K562 (cell line): ENCODE data around the gene FRMPD3. TPM values are rescaled to one million over a fixed set of nuclear protein-coding genes. Genes with fewer than 3 reads are reported as not detected.

ENCODE experiments used
- ATAC-seq: fragments of 200-7000 bp; cut with Tn5 transposase; 3 replicates; pipeline ENCODE4 v1.9.1; 2020; ENCODE audit warnings: moderate library complexity
- BruUV-seq: library from RNA; stranded (reverse); fragments of 400-500 nt; replicated peaks from 2 replicates; lab custom pipeline; 2021; lab: Mats Ljungman, UMichigan
- CTCF ChIA-PET: fragments of 300-600 bp; formaldehyde crosslinking; extraction: SDS; loops from one replicate; lab custom pipeline; 2021; ENCODE audit warnings: low intra/inter-chr PET ratio; lab: Yijun Ruan, JAX
- POLR2A ChIA-PET: fragments of 300-600, 350-650 bp; sonication (Branson Sonifier 250); formaldehyde crosslinking; extraction: SDS; loops from one replicate; lab custom pipeline; 2021; ENCODE audit warnings: antibody characterized with exemption, inconsistent platforms; lab: Yijun Ruan, JAX
- DNase-seq, 4 experiments: peaks; one replicate each; pipeline versions ENCODE4 v3.0.0 to v3.0.0-alpha.2; 2011 to 2018; ENCODE audit warnings: low spot score in 3 of 4, mixed read lengths in 3 of 4; ENCODE audit errors: extremely low read depth in 1 of 4
- FAIRE-seq: peaks from 2 replicates; lab custom pipeline; 2011; peaks lifted over from hg19 to GRCh38; lab: Jason Lieb, UNC
- H2AFZ ChIP-seq: 2 replicates; pipeline ENCODE4 v1.6.0; 2011; ENCODE audit warnings: low read depth, low read length, control low read depth, inconsistent platforms
- H3K27ac ChIP-seq: fragments of 200-600 bp; 3 replicates; pipeline ENCODE4 v1.8.0; 2011; ENCODE audit warnings: low read depth, mild to moderate bottlenecking, control low read depth, inconsistent platforms, low read length, moderate library complexity, mixed read lengths; ENCODE audit errors: extremely low read depth
- H3K27me3 ChIP-seq, 2 experiments: fragments of 300-600 bp in 1 of 2; 2 replicates in 1 of 2; 3 replicates in 1 of 2; pipeline versions ENCODE4 v1.6.0 to v1.8.0; 2011; ENCODE audit warnings: inconsistent platforms in 2 of 2, low read length in 2 of 2, mild to moderate bottlenecking in 1 of 2, mixed read lengths in 1 of 2, moderate library complexity in 1 of 2; ENCODE audit not compliant: control insufficient read depth in 2 of 2, insufficient read depth in 2 of 2
- H3K36me3 ChIP-seq: fragments of 300-600 bp; 3 replicates; pipeline ENCODE4 v1.8.0; 2011; ENCODE audit warnings: mild to moderate bottlenecking, low read length, inconsistent platforms; ENCODE audit not compliant: control insufficient read depth, insufficient read depth
- H3K4me1 ChIP-seq, 2 experiments: fragments of 200-600 bp in 1 of 2; replicated peaks in 1 of 2; 2 replicates in 1 of 2; 3 replicates in 1 of 2; pipeline versions ENCODE4 v1.5.1 to v1.8.0; 2011; ENCODE audit warnings: inconsistent platforms in 2 of 2, low read length in 2 of 2, mild to moderate bottlenecking in 1 of 2, mixed read lengths in 1 of 2, moderate library complexity in 1 of 2; ENCODE audit not compliant: control insufficient read depth in 2 of 2, insufficient read depth in 2 of 2
- H3K4me2 ChIP-seq: 2 replicates; pipeline ENCODE4 v1.6.1; 2011; ENCODE audit warnings: low read length, control low read depth, inconsistent platforms, mixed read lengths; ENCODE audit not compliant: insufficient read depth
- H3K4me3 ChIP-seq: fragments of 200-600 bp; sonication (generic), shearing (Covaris generic); 2 replicates; pipeline ENCODE4 v1.5.1; 2016; ENCODE audit warnings: control low read depth, inconsistent platforms
- H3K79me2 ChIP-seq: fragments of 200-600 bp; 3 replicates; pipeline ENCODE4 v1.8.0; 2011; ENCODE audit warnings: low read length, inconsistent platforms; ENCODE audit not compliant: control insufficient read depth, insufficient read depth
- H3K9ac ChIP-seq, 2 experiments: 2 replicates each; pipeline versions ENCODE4 v1.6.0 to v1.6.1; 2011; ENCODE audit warnings: low read depth in 2 of 2, low read length in 2 of 2, control low read depth in 1 of 2, inconsistent platforms in 1 of 2, mild to moderate bottlenecking in 1 of 2, mixed read lengths in 1 of 2; ENCODE audit not compliant: insufficient read depth in 1 of 2
- H3K9me1 ChIP-seq: one replicate; pipeline ENCODE4 v1.6.0; 2011; ENCODE audit warnings: inconsistent platforms, mild to moderate bottlenecking, low read length, moderate library complexity; ENCODE audit not compliant: control insufficient read depth, insufficient read depth
- H3K9me3 ChIP-seq: replicated peaks from 2 replicates; pipeline ENCODE4 v1.5.1; 2011; ENCODE audit warnings: low read depth, low read length, inconsistent platforms; ENCODE audit not compliant: control insufficient read depth, insufficient read depth
- H4K20me1 ChIP-seq: replicated peaks from 2 replicates; pipeline ENCODE4 v1.6.1; 2011; ENCODE audit warnings: low read length, inconsistent platforms, mixed read lengths; ENCODE audit not compliant: control insufficient read depth, insufficient read depth
- FOS ChIP-seq: IDR thresholded peaks from 3 replicates; pipeline ENCODE4 v1.6.1; 2011; ENCODE audit not compliant: insufficient read length; ENCODE audit errors: extremely low read depth
- NFYB ChIP-seq: IDR thresholded peaks from 2 replicates; pipeline ENCODE4 v1.6.1; 2011; ENCODE audit warnings: mild to moderate bottlenecking, moderate library complexity; ENCODE audit not compliant: insufficient read length; ENCODE audit errors: extremely low read depth
- WGBS: fragments of 100-300 bp; shearing (Covaris generic); methylation state at CpG from one replicate; pipeline ENCODE4 v1.1.6; 2016; ENCODE audit warnings: low coverage, mixed read lengths; ENCODE audit not compliant: insufficient coverage; ENCODE audit errors: missing lambda C conversion rate; 5-methylcytosine and 5-hydroxymethylcytosine counted together
- in situ Hi-C: fragments of 300-500 bp; cut with MboI; formaldehyde crosslinking; loops from 4 replicates; pipeline ENCODE4 v1.15.0; 2018; ENCODE audit warnings: inconsistent platforms, mixed read lengths
- intact Hi-C: fragments of 100-400 bp; cut with micrococcal nuclease; formaldehyde crosslinking; loops from 2 replicates; pipeline ENCODE4 v1.14.2; 2022
- polyA plus RNA-seq, 8 experiments: library from polyadenylated mRNA; depleted of rRNA in 4 of 8; stranded (reverse) in 5 of 8; unstranded in 3 of 8; fragments of >200 nt; fragmentation: Nextera tagmentation in 2 of 8; fragmentation: Illumina TruSeq in 1 of 8; extraction: Ambion mirVana in 2 of 8; extraction: Trizol in 1 of 8; gene quantifications; 2 replicates each; pipeline versions ENCODE4 v1.2.1 to v1.2.3, GENCODE V29; 2011 to 2014; ENCODE audit warnings: inconsistent platforms in 1 of 8, missing spikeins in 1 of 8
- total RNA-seq, 7 experiments: library from RNA; depleted of rRNA in 6 of 7; stranded (reverse); fragments of >200 nt in 6 of 7; fragmentation: Illumina TruSeq in 2 of 7; extraction: Trizol in 2 of 7; gene quantifications; 2 replicates each; pipeline versions ENCODE4 v1.2.1 to v1.2.3, GENCODE V29; 2011 to 2021; ENCODE audit warnings: low replicate concordance in 1 of 7
- TF ChIP-seq, protein P1 (sequence below): sonication (generic); formaldehyde crosslinking; IDR thresholded peaks from 2 replicates; pipeline ENCODE4 v1.8.0; 2022; ENCODE audit warnings: mild to moderate bottlenecking, missing genetic modification reagents
- TF ChIP-seq, protein P2 (sequence below), 3 experiments: IDR thresholded peaks in 2 of 3; conservative IDR thresholded peaks in 1 of 3; 2 replicates each; pipeline ENCODE4 v1.5.1; 2011 to 2012; ENCODE audit warnings: low read length in 3 of 3, mild to moderate bottlenecking in 3 of 3, control low read depth in 2 of 3, improper control_type of control experiment in 1 of 3, inconsistent platforms in 1 of 3, low read depth in 1 of 3, mixed read lengths in 1 of 3, moderate library complexity in 1 of 3; ENCODE audit not compliant: insufficient read depth in 2 of 3

FRMPD3 gene
- total and polyA plus RNA-seq, 9 of the 15 experiments (the other 6 are each of a cell fraction or from before 2014, with no cell fraction given) = not detected

DNA sequence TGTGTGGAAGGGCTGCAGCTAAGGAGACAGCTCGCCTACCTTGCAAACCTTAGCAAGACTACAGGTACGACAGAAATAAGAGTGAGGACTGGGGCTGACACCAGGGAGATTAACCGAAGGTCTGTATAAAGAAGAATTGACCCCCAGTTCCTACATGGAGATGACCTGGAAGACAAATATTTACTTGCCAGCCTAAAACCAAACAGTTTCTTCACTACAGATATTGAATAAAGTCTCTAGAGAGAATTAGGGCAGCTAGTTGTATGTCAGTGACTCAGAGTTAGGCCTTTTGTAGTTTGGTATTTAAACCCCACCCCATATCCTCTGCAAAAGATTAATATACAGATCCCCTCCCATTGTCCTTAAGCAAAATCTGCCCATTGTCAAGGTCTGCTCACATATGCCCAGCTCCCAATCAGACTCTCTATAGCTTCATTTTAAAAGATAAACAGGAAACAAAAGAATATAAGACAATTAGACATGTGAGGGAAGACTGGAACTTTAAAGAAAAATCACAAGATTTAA is 28.1 kb upstream of the FRMPD3 start (continued):
- TF ChIP-seq NFYB (no peak), FOS (no peak)
- TF ChIP-seq, protein P1, sequence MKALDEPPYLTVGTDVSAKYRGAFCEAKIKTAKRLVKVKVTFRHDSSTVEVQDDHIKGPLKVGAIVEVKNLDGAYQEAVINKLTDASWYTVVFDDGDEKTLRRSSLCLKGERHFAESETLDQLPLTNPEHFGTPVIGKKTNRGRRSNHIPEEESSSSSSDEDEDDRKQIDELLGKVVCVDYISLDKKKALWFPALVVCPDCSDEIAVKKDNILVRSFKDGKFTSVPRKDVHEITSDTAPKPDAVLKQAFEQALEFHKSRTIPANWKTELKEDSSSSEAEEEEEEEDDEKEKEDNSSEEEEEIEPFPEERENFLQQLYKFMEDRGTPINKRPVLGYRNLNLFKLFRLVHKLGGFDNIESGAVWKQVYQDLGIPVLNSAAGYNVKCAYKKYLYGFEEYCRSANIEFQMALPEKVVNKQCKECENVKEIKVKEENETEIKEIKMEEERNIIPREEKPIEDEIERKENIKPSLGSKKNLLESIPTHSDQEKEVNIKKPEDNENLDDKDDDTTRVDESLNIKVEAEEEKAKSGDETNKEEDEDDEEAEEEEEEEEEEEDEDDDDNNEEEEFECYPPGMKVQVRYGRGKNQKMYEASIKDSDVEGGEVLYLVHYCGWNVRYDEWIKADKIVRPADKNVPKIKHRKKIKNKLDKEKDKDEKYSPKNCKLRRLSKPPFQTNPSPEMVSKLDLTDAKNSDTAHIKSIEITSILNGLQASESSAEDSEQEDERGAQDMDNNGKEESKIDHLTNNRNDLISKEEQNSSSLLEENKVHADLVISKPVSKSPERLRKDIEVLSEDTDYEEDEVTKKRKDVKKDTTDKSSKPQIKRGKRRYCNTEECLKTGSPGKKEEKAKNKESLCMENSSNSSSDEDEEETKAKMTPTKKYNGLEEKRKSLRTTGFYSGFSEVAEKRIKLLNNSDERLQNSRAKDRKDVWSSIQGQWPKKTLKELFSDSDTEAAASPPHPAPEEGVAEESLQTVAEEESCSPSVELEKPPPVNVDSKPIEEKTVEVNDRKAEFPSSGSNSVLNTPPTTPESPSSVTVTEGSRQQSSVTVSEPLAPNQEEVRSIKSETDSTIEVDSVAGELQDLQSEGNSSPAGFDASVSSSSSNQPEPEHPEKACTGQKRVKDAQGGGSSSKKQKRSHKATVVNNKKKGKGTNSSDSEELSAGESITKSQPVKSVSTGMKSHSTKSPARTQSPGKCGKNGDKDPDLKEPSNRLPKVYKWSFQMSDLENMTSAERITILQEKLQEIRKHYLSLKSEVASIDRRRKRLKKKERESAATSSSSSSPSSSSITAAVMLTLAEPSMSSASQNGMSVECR = no peak
- TF ChIP-seq, all 486 proteins: peak for 0

DNA sequence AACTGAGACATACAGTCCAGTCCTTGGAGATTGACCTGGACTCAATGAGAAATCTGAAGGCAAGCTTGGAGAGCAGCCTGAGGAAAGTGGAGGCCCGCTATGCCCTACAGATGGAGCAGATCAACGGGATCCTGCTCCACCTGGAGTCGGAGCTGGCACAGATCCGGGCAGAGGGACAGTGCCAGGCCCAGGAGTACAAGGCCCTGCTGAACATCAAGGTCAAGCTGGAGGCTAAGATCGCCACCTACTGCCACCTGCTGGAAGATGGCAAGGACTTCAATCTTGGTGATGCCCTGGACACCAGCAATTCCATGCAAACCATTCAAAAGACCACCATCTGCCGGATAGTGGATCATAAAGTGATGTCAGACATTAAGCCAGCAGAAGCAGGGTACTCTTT is 20.4 kb upstream of the FRMPD3 start:
- ChIA-PET POLR2A (interaction anchor here (0.6 to 1.2 kb wide), 2 partner anchors 15 to 469 kb away, joined by 3 read pairs; no protein-coding TSS in a partner anchor), CTCF (interaction anchor here (1.3 kb wide), 1 partner anchor 535 kb away, joined by 3 read pairs; no protein-coding TSS in a partner anchor)
- H2AFZ ChIP-seq = no peak overlapping the region
- in situ Hi-C loops (no loop called here), intact Hi-C loops (loop anchor here (2.0 kb wide), 1 partner anchor 404 kb away; no protein-coding TSS in a partner anchor)
- peak; percentile 6 for FAIRE-seq
- no peaks in the 10 kb centered on the region for H3K36me3 ChIP-seq
- no peaks in the 10 kb centered on the region for H3K9me3 ChIP-seq
- BruUV-seq = no TSS peak
- H3K9me1 ChIP-seq = no peaks in the 10 kb centered on the region
- H3K4me2 ChIP-seq = no peak overlapping the region
- WGBS = 0% methylated on average over 5 of the region's 6 CpGs
- H3K27me3 ChIP-seq = no peaks in the 10 kb centered on the region
- peak in 1 of 4 experiments; percentile 49 for DNase-seq
- no peaks in the 10 kb centered on the region for H3K4me1 ChIP-seq
- no peak for ATAC-seq
- no peak overlapping the region for H3K27ac ChIP-seq
- H4K20me1 ChIP-seq = no peaks in the 10 kb centered on the region
- no peak overlapping the region for H3K9ac ChIP-seq
- H3K79me2 ChIP-seq = no peaks in the 10 kb centered on the region
- H3K4me3 ChIP-seq = no peak overlapping the region
- TF ChIP-seq, protein P2, sequence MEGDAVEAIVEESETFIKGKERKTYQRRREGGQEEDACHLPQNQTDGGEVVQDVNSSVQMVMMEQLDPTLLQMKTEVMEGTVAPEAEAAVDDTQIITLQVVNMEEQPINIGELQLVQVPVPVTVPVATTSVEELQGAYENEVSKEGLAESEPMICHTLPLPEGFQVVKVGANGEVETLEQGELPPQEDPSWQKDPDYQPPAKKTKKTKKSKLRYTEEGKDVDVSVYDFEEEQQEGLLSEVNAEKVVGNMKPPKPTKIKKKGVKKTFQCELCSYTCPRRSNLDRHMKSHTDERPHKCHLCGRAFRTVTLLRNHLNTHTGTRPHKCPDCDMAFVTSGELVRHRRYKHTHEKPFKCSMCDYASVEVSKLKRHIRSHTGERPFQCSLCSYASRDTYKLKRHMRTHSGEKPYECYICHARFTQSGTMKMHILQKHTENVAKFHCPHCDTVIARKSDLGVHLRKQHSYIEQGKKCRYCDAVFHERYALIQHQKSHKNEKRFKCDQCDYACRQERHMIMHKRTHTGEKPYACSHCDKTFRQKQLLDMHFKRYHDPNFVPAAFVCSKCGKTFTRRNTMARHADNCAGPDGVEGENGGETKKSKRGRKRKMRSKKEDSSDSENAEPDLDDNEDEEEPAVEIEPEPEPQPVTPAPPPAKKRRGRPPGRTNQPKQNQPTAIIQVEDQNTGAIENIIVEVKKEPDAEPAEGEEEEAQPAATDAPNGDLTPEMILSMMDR (IDR thresholded peaks at IDR 0.05 in 2 of 3, conservative IDR thresholded peaks at IDR 0.05 in 1 of 3; ENCODE audit: insufficient read depth in 2 of 3, low read depth in 1 of 3, low read length in 3 of 3) = peak; percentile 32 to 48 (median 43)
